GM18517 (cell line): ENCODE measurements around the gene ADGRF4.
"Not testable (repeated sequence)": the region's sequence is repeated elsewhere in the genome, so short reads cannot be mapped to it uniquely, and the experiment has no call there.

Experiments
- ATAC-seq: cut with Tn5 transposase; IDR thresholded peaks from one replicate; pipeline ENCODE4 v1.9.1; 2021; ENCODE audit warnings: mild to moderate bottlenecking, moderate library complexity; ENCODE audit not compliant: unreplicated experiment

ADGRF4 gene

GRCh38 chr6:47733879-47734558, 35.6 kb downstream of the ADGRF4 start:
- peak; percentile 61 for ATAC-seq

- ATAC-seq: no peak
Observed at GRCh38 chr6:47734831-47735481, 36.6 kb downstream of the ADGRF4 start.

- no peak for ATAC-seq
Observed at GRCh38 chr6:47736083-47736700, 37.8 kb downstream of the ADGRF4 start.

- ATAC-seq: no peak
Observed at GRCh38 chr6:47737406-47737805, 39.0 kb downstream of the ADGRF4 start.

GRCh38 chr6:47740714-47741113, 42.3 kb downstream of the ADGRF4 start:
- ATAC-seq: no peak

- ATAC-seq: no peak
Observed at GRCh38 chr6:47741807-47742206, 43.4 kb downstream of the ADGRF4 start.

- no peak for ATAC-seq
Observed at GRCh38 chr6:47743744-47744143, 45.4 kb downstream of the ADGRF4 start.

- not testable (repeated sequence) for ATAC-seq
Observed at GRCh38 chr6:47745269-47745668, 46.9 kb downstream of the ADGRF4 start.

- no peak for ATAC-seq
Observed at GRCh38 chr6:47749757-47750156, 51.4 kb downstream of the ADGRF4 start.

- no peak for ATAC-seq
Observed at GRCh38 chr6:47752801-47753200, 54.4 kb downstream of the ADGRF4 start.

GRCh38 chr6:47759364-47759763, 61.0 kb downstream of the ADGRF4 start:
- ATAC-seq: no peak

GRCh38 chr6:47762502-47762901, 64.1 kb downstream of the ADGRF4 start:
- ATAC-seq: no peak

GRCh38 chr6:47766445-47766844, 68.1 kb downstream of the ADGRF4 start:
- ATAC-seq: no peak

GRCh38 chr6:47767102-47767501, 68.7 kb downstream of the ADGRF4 start:
- no peak for ATAC-seq

GRCh38 chr6:47769982-47770381, 71.6 kb downstream of the ADGRF4 start:
- ATAC-seq: no peak
